ENCODE data around the gene MBLAC1.
A peak's percentile ranks its signal among the peaks of the same experiment; 100 is the strongest.

Gene MBLAC1

DNA sequence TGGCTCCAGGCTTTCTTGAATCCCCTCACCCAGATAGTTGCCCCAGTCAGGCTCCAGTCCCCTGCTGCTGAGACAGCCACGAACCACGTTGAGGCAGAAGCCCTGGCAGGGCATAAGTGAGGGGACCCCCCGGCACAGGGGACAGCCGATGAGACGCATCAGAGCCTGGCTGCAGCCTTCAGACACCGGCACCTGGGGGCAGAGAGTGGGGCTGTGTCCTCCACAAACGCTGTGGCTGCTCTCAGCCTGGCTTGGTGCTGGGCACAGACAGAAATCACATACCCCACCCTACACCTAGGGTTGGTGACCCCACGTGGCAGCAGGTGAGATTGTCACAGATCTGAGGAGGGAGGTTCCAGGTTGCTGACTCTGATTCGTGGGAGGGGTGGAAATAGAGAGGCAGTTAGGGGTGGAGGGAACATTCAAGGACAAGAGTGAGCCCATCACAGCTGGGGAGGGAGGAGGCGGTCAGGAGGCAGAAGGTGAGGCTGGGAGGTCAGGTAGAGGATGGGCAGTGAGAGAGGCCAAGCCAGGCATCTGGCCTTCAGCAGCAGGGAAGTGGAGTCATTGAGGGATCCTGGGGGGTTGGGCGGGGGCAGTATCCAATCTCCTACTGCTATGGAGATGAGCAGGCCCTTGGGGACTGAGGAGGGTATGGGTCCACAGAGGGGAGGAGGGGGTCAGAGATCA lies 47.2 kb downstream of the MBLAC1 start:
- DNase-seq = no peak

- DNase-seq = no peak
Observed at GRCh38 chr7:100174582-100174981, 47.8 kb downstream of the MBLAC1 start.

- no peak for DNase-seq
Observed at GRCh38 chr7:100175296-100175935, 48.6 kb downstream of the MBLAC1 start.

DNA sequence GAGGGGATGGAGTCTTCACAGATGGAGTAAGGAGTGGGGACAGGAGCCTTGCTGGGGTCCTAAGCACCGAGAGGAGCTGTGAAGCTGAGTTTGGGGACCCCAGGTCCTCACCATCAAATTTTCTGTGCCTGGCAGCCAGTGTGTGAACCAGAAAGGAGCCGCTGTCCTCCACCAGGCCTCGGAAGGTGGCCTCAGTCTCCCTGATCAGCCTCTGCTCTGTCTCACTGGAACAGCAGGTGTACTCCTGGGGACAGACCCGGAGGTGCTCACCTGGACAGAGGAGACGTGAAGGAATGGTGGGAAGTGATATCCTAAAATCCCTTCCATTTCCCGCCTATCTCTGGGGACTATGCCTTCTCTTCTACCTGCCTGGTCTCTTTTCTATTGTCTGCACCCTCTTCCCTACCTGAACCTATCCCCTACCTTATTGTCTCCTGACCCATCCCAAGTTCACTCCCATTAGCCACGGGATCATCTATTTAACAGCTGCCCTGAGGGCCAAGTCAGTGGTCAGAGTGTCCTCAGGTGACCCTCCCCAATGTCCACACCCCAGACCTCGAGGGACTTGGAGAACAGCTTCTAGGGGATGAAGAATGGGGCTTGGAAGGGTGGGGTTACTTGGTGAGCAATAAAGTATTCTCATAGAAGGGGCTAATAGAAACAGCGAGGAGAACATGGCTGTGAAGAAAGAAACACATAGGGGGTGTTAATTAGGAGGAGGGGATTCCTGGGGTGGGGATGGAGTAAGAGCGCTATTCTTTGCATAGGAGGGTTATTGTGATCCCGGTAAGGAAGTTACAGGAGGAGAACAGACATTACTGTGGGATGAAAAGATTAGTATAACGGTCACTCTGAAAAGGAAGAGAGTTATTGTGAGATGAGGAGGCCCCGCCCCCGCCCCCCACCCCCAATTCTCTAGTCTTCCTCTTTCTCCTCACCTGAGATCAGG lies 49.6 kb downstream of the MBLAC1 start:
- no peak for DNase-seq

DNA sequence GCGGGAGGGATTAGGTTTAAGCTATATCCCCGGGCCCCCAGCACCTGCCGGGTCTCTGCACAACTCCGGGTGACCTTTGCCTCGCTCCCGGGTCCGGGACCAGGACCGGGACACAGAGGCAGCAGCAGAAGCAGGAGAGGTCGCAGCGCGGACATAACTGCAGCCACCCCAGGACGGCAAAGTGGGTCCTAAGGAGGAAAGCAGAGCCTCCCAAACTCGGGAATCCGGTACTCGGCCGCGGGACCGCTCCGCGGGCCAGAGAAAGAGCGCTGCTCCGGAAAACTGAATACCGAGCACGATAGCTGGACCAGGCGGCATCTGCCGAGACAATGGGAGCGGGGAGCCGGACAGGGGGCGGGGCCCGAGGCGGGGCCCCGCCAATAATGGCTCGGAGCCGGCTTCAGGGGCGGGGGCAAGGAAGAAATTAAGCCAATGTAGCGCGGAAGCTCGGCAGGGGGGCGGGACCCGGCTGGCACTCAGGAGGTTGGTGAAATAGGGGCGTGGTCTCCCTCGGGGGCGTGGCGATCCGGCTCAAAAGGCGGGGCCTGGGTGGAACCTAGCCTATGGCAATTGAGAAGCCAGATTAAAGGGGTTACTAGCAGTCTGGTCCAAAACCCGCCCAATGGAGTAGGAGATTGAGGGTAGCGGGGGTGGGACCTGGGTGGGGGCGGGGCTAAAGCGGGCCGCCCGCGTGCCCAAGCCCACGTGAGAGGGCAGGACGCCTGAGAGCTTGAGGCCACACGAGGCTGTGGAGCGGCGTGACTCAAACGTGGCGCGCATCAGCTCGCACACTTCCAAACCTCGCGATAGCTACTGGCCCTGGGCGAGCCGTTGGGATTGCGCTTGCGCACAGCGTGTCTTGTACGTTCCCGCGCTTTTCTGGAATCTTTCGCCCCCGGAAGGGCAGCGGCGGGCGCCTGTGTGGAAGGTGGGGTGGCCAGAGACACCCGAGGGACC lies 50.6 kb downstream of the MBLAC1 start, which contains the start of the genes GPC2 and STAG3:
TSS of gene GPC2 (minus strand) at position 337 of the 957 bp plus-strand sequence. CDS start at position 155, 182 bp downstream.
TSS of gene STAG3 (plus strand) at position 874 of the 957 bp plus-strand sequence. CDS start 2,639 bp downstream, outside the sequence.
- DNase-seq = peak; percentile 92

All from amniotic stem cell (primary cell).